Body of pancreas (tissue), 4 donors: ENCODE measurements around the gene CDHR4.

Experiments
- POLR2A ChIP-seq, 3 donors: fragments of 450-650 bp; IDR thresholded peaks; one replicate each; pipeline ENCODE4 v1.6.1; 2016; ENCODE audit warnings: antibody characterized with exemption in 3 of 3, mild to moderate bottlenecking in 2 of 3
- TF ChIP-seq, protein P1 (sequence below), 7 experiments: fragments of 450-650 bp in 4 of 7; fragments of 200-600 bp in 3 of 7; sonication (generic) in 3 of 7; IDR thresholded peaks; one replicate each; pipeline ENCODE4 v1.5.1; 2016 to 2019; ENCODE audit warnings: antibody characterized with exemption in 7 of 7

DNA sequence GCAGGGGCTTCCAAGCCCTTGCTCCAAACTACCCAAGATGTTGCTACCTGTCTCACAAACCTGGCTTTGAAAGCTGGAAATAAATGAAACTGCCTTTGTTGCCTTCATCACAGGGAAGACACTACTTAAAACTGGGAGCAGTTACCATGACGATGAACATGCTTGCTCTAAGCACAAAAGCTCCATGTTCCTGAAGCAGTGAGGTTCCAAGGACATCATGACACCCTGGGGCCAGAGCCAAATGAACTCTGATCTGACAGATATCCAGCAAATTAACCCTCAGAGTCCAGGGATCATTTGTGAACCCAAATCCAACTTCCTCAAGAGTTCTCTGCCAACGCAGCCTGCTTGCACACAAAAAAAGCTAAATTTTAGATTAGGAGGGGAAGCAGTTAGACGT lies 46.0 kb upstream of the CDHR4 start:
- TF ChIP-seq, protein P1, sequence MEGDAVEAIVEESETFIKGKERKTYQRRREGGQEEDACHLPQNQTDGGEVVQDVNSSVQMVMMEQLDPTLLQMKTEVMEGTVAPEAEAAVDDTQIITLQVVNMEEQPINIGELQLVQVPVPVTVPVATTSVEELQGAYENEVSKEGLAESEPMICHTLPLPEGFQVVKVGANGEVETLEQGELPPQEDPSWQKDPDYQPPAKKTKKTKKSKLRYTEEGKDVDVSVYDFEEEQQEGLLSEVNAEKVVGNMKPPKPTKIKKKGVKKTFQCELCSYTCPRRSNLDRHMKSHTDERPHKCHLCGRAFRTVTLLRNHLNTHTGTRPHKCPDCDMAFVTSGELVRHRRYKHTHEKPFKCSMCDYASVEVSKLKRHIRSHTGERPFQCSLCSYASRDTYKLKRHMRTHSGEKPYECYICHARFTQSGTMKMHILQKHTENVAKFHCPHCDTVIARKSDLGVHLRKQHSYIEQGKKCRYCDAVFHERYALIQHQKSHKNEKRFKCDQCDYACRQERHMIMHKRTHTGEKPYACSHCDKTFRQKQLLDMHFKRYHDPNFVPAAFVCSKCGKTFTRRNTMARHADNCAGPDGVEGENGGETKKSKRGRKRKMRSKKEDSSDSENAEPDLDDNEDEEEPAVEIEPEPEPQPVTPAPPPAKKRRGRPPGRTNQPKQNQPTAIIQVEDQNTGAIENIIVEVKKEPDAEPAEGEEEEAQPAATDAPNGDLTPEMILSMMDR (IDR thresholded peaks at IDR 0.05): no peak
- no peak for TF ChIP-seq POLR2A (IDR thresholded peaks at IDR 0.05)
